ENCODE measurements around the gene LPCAT3. TPM values are rescaled to one million over a fixed set of nuclear protein-coding genes. Genes with fewer than 3 reads are reported as not detected.

LPCAT3 gene
- total and polyA plus RNA-seq, 2 of the 13 experiments (the other 11 are each of a cell fraction or from before 2014, with no cell fraction given) = 44.5 to 64.3 TPM

DNA sequence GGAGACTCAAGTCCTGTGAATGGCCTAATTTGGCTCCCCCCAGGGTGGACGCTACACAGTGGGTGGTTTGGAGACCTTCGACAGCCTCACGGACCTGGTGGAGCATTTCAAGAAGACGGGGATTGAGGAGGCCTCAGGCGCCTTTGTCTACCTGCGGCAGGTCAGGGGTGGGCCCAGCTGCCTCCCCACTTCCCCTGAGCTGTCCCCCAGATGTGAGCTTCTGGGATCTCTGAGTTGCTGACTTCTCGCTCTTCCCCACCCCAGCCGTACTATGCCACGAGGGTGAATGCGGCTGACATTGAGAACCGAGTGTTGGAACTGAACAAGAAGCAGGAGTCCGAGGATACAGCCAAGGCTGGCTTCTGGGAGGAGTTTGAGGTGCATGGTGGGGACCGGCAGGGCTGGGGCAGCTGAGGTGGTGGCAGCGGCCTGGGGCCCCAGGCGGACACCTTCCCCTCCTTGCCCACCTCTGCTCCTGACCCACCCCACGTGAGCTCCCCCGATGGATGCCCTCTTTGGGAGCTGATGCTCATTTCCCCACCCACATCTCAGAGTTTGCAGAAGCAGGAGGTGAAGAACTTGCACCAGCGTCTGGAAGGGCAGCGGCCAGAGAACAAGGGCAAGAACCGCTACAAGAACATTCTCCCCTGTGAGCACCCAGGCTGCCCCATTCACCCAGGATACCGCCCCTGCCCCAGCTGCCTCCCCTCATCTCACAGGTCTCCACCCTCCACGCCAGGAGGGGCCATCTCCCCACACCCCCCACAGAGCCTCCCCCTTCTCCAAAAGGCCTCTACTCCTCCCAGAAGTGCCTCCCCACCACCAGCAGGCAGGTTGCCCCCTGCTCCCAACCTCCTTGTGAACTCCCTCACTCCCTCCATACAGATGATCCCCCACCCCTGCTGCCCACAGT, 62.9 kb downstream of the LPCAT3 start:
- H3K79me2 ChIP-seq (ENCODE audit: insufficient read depth, low read length) = no peaks in the 10 kb centered on the region
- intact Hi-C loops (cut with micrococcal nuclease; ENCODE audit: unreplicated experiment) = no loop called here
- DNase-seq (ENCODE audit: low spot score) = no peak
- H4K20me1 ChIP-seq (ENCODE audit: insufficient read depth, low read length) = no peaks in the 10 kb centered on the region
- H3K27me3 ChIP-seq (ENCODE audit: control insufficient read depth in 1 of 2, insufficient read depth in 2 of 2, low read length in 2 of 2) = no peaks in the 10 kb centered on the region
- CTCF ChIA-PET (ENCODE audit: low intra/inter-chr PET ratio, low total read pairs) = no interaction called here
- POLR2A ChIA-PET = interaction anchor here (0.7 to 1.3 kb wide), 2 partner anchors 14 to 15 kb away, joined by 3 to 4 read pairs; partner anchors contain the start of genes EMG1 and PHB2
- no TSS peak for BruUV-seq (replicated peaks)
- in situ Hi-C loops (cut with HindIII; ENCODE audit: extremely low pct_ligation_motif_present, low pct_unique_long_range_greater_than_20kb) = no loop called here
- 92% methylated on average over 15 of the region's 22 CpGs for WGBS (ENCODE audit: low lambda C conversion rate)
- ATAC-seq = no peak
- no peak overlapping the region for H3K9ac ChIP-seq (ENCODE audit: insufficient read depth, low read depth, low read length)
- H2AFZ ChIP-seq (ENCODE audit: low read length) = no peak overlapping the region
- no peak for FAIRE-seq
- H3K36me3 ChIP-seq (replicated peaks in 1 of 2; ENCODE audit: control insufficient read depth in 1 of 2, insufficient read depth in 2 of 2, low read length in 2 of 2) = no peaks in the 10 kb centered on the region; a peak in 1 of 5 replicates
- no peaks in the 10 kb centered on the region for H3K9me3 ChIP-seq (ENCODE audit: low read length)
- no peak overlapping the region for H3K4me2 ChIP-seq (ENCODE audit: low read depth, low read length)
- no peak overlapping the region for H3K4me3 ChIP-seq (replicated peaks in 1 of 3; ENCODE audit: insufficient read depth in 1 of 3, low read depth in 2 of 3, low read length in 3 of 3)
- H3K27ac ChIP-seq (ENCODE audit: extremely low read length, insufficient read depth, low read length) = no peak overlapping the region
- H3K4me1 ChIP-seq (ENCODE audit: insufficient read depth, low read length) = peaks cover 5% of the 10 kb centered on the region; the same call in 1 of the 2 replicates
- TF ChIP-seq KMT2B (CRISPR knock-in tag; IDR thresholded peaks at IDR 0.05) (no peak), SSRP1 (CRISPR knock-in tag; IDR thresholded peaks at IDR 0.05) (no peak), MEF2D (CRISPR knock-in tag; IDR thresholded peaks at IDR 0.05) (no peak), BORCS8-MEF2B (CRISPR knock-in tag; IDR thresholded peaks at IDR 0.05) (no peak), ZNF230 (CRISPR knock-in tag; IDR thresholded peaks at IDR 0.05) (no peak), ZEB1 (IDR thresholded peaks at IDR 0.05; ENCODE audit: insufficient replicate concordance, low read depth) (no peak), ZNF7 (CRISPR knock-in tag; IDR thresholded peaks at IDR 0.05) (no peak), EZH2 (conservative IDR thresholded peaks at IDR 0.05; ENCODE audit: low read depth, low read length) (no peak), ZNF451 (CRISPR knock-in tag; IDR thresholded peaks at IDR 0.05) (no peak), GFI1 (CRISPR knock-in tag; IDR thresholded peaks at IDR 0.05; ENCODE audit: borderline replicate concordance) (no peak)
- TF ChIP-seq, protein P1, sequence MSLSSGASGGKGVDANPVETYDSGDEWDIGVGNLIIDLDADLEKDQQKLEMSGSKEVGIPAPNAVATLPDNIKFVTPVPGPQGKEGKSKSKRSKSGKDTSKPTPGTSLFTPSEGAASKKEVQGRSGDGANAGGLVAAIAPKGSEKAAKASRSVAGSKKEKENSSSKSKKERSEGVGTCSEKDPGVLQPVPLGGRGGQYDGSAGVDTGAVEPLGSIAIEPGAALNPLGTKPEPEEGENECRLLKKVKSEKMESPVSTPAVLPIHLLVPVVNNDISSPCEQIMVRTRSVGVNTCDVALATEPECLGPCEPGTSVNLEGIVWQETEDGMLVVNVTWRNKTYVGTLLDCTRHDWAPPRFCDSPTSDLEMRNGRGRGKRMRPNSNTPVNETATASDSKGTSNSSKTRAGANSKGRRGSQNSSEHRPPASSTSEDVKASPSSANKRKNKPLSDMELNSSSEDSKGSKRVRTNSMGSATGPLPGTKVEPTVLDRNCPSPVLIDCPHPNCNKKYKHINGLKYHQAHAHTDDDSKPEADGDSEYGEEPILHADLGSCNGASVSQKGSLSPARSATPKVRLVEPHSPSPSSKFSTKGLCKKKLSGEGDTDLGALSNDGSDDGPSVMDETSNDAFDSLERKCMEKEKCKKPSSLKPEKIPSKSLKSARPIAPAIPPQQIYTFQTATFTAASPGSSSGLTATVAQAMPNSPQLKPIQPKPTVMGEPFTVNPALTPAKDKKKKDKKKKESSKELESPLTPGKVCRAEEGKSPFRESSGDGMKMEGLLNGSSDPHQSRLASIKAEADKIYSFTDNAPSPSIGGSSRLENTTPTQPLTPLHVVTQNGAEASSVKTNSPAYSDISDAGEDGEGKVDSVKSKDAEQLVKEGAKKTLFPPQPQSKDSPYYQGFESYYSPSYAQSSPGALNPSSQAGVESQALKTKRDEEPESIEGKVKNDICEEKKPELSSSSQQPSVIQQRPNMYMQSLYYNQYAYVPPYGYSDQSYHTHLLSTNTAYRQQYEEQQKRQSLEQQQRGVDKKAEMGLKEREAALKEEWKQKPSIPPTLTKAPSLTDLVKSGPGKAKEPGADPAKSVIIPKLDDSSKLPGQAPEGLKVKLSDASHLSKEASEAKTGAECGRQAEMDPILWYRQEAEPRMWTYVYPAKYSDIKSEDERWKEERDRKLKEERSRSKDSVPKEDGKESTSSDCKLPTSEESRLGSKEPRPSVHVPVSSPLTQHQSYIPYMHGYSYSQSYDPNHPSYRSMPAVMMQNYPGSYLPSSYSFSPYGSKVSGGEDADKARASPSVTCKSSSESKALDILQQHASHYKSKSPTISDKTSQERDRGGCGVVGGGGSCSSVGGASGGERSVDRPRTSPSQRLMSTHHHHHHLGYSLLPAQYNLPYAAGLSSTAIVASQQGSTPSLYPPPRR (CRISPR knock-in tag; IDR thresholded peaks at IDR 0.05; ENCODE audit: borderline replicate concordance) = no peak
- TF ChIP-seq, protein P2, sequence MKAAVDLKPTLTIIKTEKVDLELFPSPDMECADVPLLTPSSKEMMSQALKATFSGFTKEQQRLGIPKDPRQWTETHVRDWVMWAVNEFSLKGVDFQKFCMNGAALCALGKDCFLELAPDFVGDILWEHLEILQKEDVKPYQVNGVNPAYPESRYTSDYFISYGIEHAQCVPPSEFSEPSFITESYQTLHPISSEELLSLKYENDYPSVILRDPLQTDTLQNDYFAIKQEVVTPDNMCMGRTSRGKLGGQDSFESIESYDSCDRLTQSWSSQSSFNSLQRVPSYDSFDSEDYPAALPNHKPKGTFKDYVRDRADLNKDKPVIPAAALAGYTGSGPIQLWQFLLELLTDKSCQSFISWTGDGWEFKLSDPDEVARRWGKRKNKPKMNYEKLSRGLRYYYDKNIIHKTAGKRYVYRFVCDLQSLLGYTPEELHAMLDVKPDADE (CRISPR knock-in tag; IDR thresholded peaks at IDR 0.05) = no peak
- TF ChIP-seq, protein P3, sequence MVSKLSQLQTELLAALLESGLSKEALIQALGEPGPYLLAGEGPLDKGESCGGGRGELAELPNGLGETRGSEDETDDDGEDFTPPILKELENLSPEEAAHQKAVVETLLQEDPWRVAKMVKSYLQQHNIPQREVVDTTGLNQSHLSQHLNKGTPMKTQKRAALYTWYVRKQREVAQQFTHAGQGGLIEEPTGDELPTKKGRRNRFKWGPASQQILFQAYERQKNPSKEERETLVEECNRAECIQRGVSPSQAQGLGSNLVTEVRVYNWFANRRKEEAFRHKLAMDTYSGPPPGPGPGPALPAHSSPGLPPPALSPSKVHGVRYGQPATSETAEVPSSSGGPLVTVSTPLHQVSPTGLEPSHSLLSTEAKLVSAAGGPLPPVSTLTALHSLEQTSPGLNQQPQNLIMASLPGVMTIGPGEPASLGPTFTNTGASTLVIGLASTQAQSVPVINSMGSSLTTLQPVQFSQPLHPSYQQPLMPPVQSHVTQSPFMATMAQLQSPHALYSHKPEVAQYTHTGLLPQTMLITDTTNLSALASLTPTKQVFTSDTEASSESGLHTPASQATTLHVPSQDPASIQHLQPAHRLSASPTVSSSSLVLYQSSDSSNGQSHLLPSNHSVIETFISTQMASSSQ (IDR thresholded peaks at IDR 0.05; ENCODE audit: low read depth) = no peak
- TF ChIP-seq, protein P3 (CRISPR knock-in tag; IDR thresholded peaks at IDR 0.05; ENCODE audit: borderline replicate concordance) = no peak

All from HepG2 (cell line).